MM.1S (cell line): ENCODE data around the gene TMEM178B.
"Not testable (repeated sequence)": the region's sequence is repeated elsewhere in the genome, so short reads cannot be mapped to it uniquely, and the experiment has no call there.

ENCODE experiments used
- DNase-seq: peaks from one replicate; pipeline ENCODE4 v3.0.0-alpha.2; 2015
- H2AFZ ChIP-seq: fragments of 300-600 bp; sonication (generic); 2 replicates; pipeline ENCODE4 v1.6.0; 2016; ENCODE audit warnings: antibody characterized with exemption, low read length
- H3F3A ChIP-seq: fragments of 300-600 bp; sonication (generic); 2 replicates; pipeline ENCODE4 v1.6.1; 2016; ENCODE audit warnings: mild to moderate bottlenecking, antibody characterized with exemption, low read length, moderate library complexity, mixed read lengths; ENCODE audit not compliant: insufficient read depth
- H3K27ac ChIP-seq: fragments of 300-600 bp; sonication (generic); 2 replicates; pipeline ENCODE4 v1.5.1; 2016; ENCODE audit warnings: mild to moderate bottlenecking, low read length
- H3K27me3 ChIP-seq: fragments of 300-600 bp; sonication (generic); replicated peaks from 2 replicates; pipeline ENCODE4 v1.6.0; 2016; ENCODE audit warnings: low read length; ENCODE audit not compliant: insufficient read depth
- H3K36me3 ChIP-seq: fragments of 300-600 bp; sonication (generic); replicated peaks from 2 replicates; pipeline ENCODE4 v1.6.1; 2016; ENCODE audit warnings: mild to moderate bottlenecking, low read length, mixed read lengths; ENCODE audit not compliant: insufficient read depth
- H3K4me1 ChIP-seq: fragments of 300-600 bp; sonication (generic); 2 replicates; pipeline ENCODE4 v1.6.1; 2016; ENCODE audit warnings: low read length, mixed read lengths
- H3K4me2 ChIP-seq: fragments of 300-600 bp; sonication (generic); 2 replicates; pipeline ENCODE4 v1.6.0; 2016; ENCODE audit warnings: low read depth, low read length
- H3K4me3 ChIP-seq: fragments of 300-600 bp; sonication (generic); 2 replicates; pipeline ENCODE4 v1.5.1; 2016; ENCODE audit warnings: low read length, mixed read lengths
- H3K79me2 ChIP-seq: fragments of 300-600 bp; sonication (generic); 2 replicates; pipeline ENCODE4 v1.6.1; 2016; ENCODE audit warnings: mixed run types, low read length, mixed read lengths
- H3K9ac ChIP-seq: fragments of 300-600 bp; sonication (generic); 2 replicates; pipeline ENCODE4 v1.6.1; 2016; ENCODE audit warnings: low read length, mixed read lengths
- H3K9me2 ChIP-seq: fragments of 300-600 bp; sonication (generic); replicated peaks from 2 replicates; pipeline ENCODE4 v1.6.1; 2016; ENCODE audit warnings: mild to moderate bottlenecking, low read length, mixed read lengths; ENCODE audit not compliant: insufficient read depth
- H3K9me3 ChIP-seq: fragments of 300-600 bp; sonication (generic); replicated peaks from 2 replicates; pipeline ENCODE4 v1.6.1; 2016; ENCODE audit warnings: mild to moderate bottlenecking, low read length, mixed read lengths; ENCODE audit not compliant: insufficient read depth
- H4K20me1 ChIP-seq: fragments of 300-600 bp; sonication (generic); 2 replicates; pipeline ENCODE4 v1.6.1; 2016; ENCODE audit warnings: mild to moderate bottlenecking, low read length, moderate library complexity, mixed read lengths; ENCODE audit not compliant: insufficient read depth
- CTCF ChIP-seq: fragments of 300-600 bp; sonication (generic); IDR thresholded peaks from 2 replicates; pipeline ENCODE4 v1.5.1; 2016; ENCODE audit warnings: antibody characterized with exemption, low read length, mixed read lengths
- EZH2 ChIP-seq: fragments of 300-600 bp; sonication (generic); optimal IDR thresholded peaks from 2 replicates; pipeline ENCODE3; 2017; ENCODE audit warnings: low read depth, mild to moderate bottlenecking, antibody characterized with exemption, low read length, mixed read lengths
- EZH2phosphoT487 ChIP-seq: fragments of 300-600 bp; sonication (generic); IDR thresholded peaks from 2 replicates; pipeline ENCODE4 v1.6.1; 2018; ENCODE audit warnings: antibody characterized with exemption, low read length

TMEM178B gene

GRCh38 chr7:141115965-141116364 is 42.1 kb downstream of the TMEM178B start:
- TF ChIP-seq EZH2 (no peak), CTCF (no peak), EZH2phosphoT487 (no peak)
- no peak for DNase-seq

GRCh38 chr7:141116661-141117060 is 42.8 kb downstream of the TMEM178B start:
- H2AFZ ChIP-seq, H3K27ac ChIP-seq, H3K4me1 ChIP-seq, H3K4me2 ChIP-seq, H3K4me3 ChIP-seq, H3K9me2 ChIP-seq, H3F3A ChIP-seq, H3K79me2 ChIP-seq, H3K36me3 ChIP-seq, H3K27me3 ChIP-seq, H4K20me1 ChIP-seq, DNase-seq, H3K9ac ChIP-seq, H3K9me3 ChIP-seq: not testable (repeated sequence)

More at GRCh38 chr7:141115965-141116364, 42.1 kb downstream of the TMEM178B start:
- no peaks in the 10 kb centered on the region for H3K27me3 ChIP-seq
- no peaks in the 10 kb centered on the region for H3K9me2 ChIP-seq
- H3K4me2 ChIP-seq: no peak overlapping the region
- H3K79me2 ChIP-seq: no peaks in the 10 kb centered on the region
- H3K27ac ChIP-seq: no peak overlapping the region
- H3F3A ChIP-seq: no peaks in the 10 kb centered on the region
- no peak overlapping the region for H3K4me3 ChIP-seq
- no peak overlapping the region for H2AFZ ChIP-seq
- H3K36me3 ChIP-seq: no peaks in the 10 kb centered on the region
- H3K9me3 ChIP-seq: no peaks in the 10 kb centered on the region
- no peak overlapping the region for H3K9ac ChIP-seq
- H4K20me1 ChIP-seq: no peaks in the 10 kb centered on the region
- no peaks in the 10 kb centered on the region for H3K4me1 ChIP-seq

GRCh38 chr7:141118767-141119166 is 44.9 kb downstream of the TMEM178B start:
- no peaks in the 10 kb centered on the region for H3K4me1 ChIP-seq

GRCh38 chr7:141119187-141119586 is 45.3 kb downstream of the TMEM178B start:
- Histone ChIP-seq H3K4me1 (no peaks in the 10 kb centered on the region), H3K9me2 (no peaks in the 10 kb centered on the region), H3K4me3 (no peak overlapping the region), H3K79me2 (peaks cover 8% of the 10 kb centered on the region), H3K27me3 (no peaks in the 10 kb centered on the region), H2AFZ (no peak overlapping the region), H3K9ac (no peak overlapping the region), H3K9me3 (no peaks in the 10 kb centered on the region), H4K20me1 (no peaks in the 10 kb centered on the region), H3K27ac (no peak overlapping the region), H3K4me2 (no peak overlapping the region), H3F3A (no peaks in the 10 kb centered on the region), H3K36me3 (no peaks in the 10 kb centered on the region)
- TF ChIP-seq EZH2: no peak
- no peak for TF ChIP-seq CTCF
- no peak for TF ChIP-seq EZH2phosphoT487
- DNase-seq: no peak

More at GRCh38 chr7:141118767-141119166, 44.9 kb downstream of the TMEM178B start:
- Histone ChIP-seq H2AFZ (no peak overlapping the region), H3K9me2 (no peaks in the 10 kb centered on the region), H3K27me3 (no peaks in the 10 kb centered on the region), H3K9me3 (no peaks in the 10 kb centered on the region), H3K4me3 (no peak overlapping the region), H3K27ac (no peak overlapping the region), H3K79me2 (peaks cover 8% of the 10 kb centered on the region), H3F3A (no peaks in the 10 kb centered on the region), H3K36me3 (no peaks in the 10 kb centered on the region), H3K4me2 (no peak overlapping the region), H4K20me1 (no peaks in the 10 kb centered on the region), H3K9ac (no peak overlapping the region)
- DNase-seq: no peak
- TF ChIP-seq EZH2phosphoT487 (no peak), CTCF (no peak), EZH2 (no peak)
